ENCODE data around the gene ESPL1. TPM values are rescaled to one million over a fixed set of nuclear protein-coding genes. Genes with fewer than 3 reads are reported as not detected.
A peak's percentile ranks its signal among the peaks of the same experiment; 100 is the strongest.
"Not testable (repeated sequence)": the region's sequence is repeated elsewhere in the genome, so short reads cannot be mapped to it uniquely, and the experiment has no call there.

The ESPL1 gene
- total RNA-seq, 1 donor from 2014 or later = 8.9 TPM

- DNase-seq = no peak
Observed at GRCh38 chr12:53259891-53260290, 8.2 kb upstream of the ESPL1 start.

GRCh38 chr12:53265783-53266182, 2.3 kb upstream of the ESPL1 start:
- DNase-seq = no peak

- no peak for DNase-seq
Observed at GRCh38 chr12:53267306-53267998, 647 bp upstream of the ESPL1 start.

- DNase-seq = no peak
Observed at GRCh38 chr12:53268630-53269562, 797 bp downstream of the ESPL1 start.

- no peak for DNase-seq
Observed at GRCh38 chr12:53274445-53274844, 6.3 kb downstream of the ESPL1 start.

- DNase-seq = no peak
Observed at GRCh38 chr12:53276511-53276910, 8.4 kb downstream of the ESPL1 start.

GRCh38 chr12:53277981-53278380, 9.9 kb downstream of the ESPL1 start:
- DNase-seq = no peak

GRCh38 chr12:53279283-53279869, 11.3 kb downstream of the ESPL1 start:
- DNase-seq = no peak

- no peak for DNase-seq
Observed at GRCh38 chr12:53279888-53280498, 11.9 kb downstream of the ESPL1 start.

GRCh38 chr12:53286448-53286847, 18.3 kb downstream of the ESPL1 start:
- DNase-seq = no peak

GRCh38 chr12:53287741-53288216, 19.7 kb downstream of the ESPL1 start:
- peak; percentile 82 for DNase-seq

GRCh38 chr12:53288322-53288721, 20.2 kb downstream of the ESPL1 start:
- no peak for DNase-seq

GRCh38 chr12:53289891-53290290, 21.8 kb downstream of the ESPL1 start:
- DNase-seq = no peak

GRCh38 chr12:53290661-53291060, 22.6 kb downstream of the ESPL1 start:
- DNase-seq = no peak

GRCh38 chr12:53292426-53292825, 24.3 kb downstream of the ESPL1 start:
- DNase-seq = no peak

GRCh38 chr12:53295070-53295890, 27.2 kb downstream of the ESPL1 start, which contains the start of gene PFDN5:
TSS of gene PFDN5 (plus strand) at chr12:53295542. CDS start at chr12:53295568, 26 bp downstream.
- DNase-seq = peak; percentile 94

- DNase-seq = no peak
Observed at GRCh38 chr12:53295891-53296219, 27.8 kb downstream of the ESPL1 start.

- not testable (repeated sequence) for DNase-seq
Observed at GRCh38 chr12:53297106-53297505, 29.0 kb downstream of the ESPL1 start.

- no peak for DNase-seq
Observed at GRCh38 chr12:53298164-53298563, 30.1 kb downstream of the ESPL1 start.

- peak; percentile 47 for DNase-seq
Observed at GRCh38 chr12:53299101-53299453, 31.0 kb downstream of the ESPL1 start.

GRCh38 chr12:53299454-53300180, 31.5 kb downstream of the ESPL1 start, which contains the start of gene MYG1:
TSS of gene MYG1 (plus strand) at chr12:53299695. CDS start at chr12:53299738, 43 bp downstream.
- DNase-seq = peak; percentile 95
